HG03460 (cell line): ENCODE measurements around the gene NOXA1.
"Not testable (repeated sequence)": the region's sequence is repeated elsewhere in the genome, so short reads cannot be mapped to it uniquely, and the experiment has no call there.

Source experiments
- ATAC-seq: cut with Tn5 transposase; IDR thresholded peaks from one replicate; pipeline ENCODE4 v1.9.1; 2021; ENCODE audit not compliant: unreplicated experiment

The NOXA1 gene

GRCh38 chr9:137405677-137406081, 17.5 kb upstream of the NOXA1 start:
- no peak for ATAC-seq

- ATAC-seq = no peak
Measured at GRCh38 chr9:137406085-137406760, 17.0 kb upstream of the NOXA1 start.

DNA sequence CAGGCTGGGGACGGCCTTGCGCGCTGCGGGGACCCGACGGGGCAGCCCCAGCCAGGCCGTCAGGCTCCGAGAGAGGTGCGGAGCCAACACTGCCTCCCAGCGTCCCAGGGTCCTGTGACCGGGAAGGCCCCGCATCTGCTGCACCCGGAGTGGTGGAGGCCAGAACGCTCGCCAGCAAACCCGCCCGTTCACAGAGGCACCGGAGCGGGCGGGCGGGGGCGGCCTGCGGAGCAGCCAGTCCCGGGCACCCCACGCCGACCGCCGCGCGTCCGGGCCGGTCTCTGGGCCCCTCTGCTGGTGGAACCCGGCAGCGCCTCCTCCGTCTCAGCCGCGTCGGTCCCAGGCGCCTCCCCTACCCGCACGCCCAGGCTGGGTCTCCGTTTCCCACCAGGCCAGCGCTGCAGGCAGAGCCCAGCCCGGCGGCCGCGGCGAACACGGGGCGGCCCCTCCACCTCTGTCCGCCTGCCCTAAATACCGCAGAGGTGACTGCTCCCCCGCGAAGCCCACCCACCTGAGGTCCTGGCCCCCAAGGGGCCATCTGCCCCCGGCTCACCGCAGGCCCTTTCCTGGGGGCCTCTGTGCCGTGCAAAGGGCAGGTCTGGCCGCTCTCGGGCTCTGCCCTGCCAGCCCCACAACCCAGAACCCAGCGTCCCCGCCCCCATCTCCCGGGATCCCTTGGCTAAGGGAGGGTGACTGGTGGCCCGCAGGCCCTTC, 16.2 kb upstream of the NOXA1 start:
- ATAC-seq = no peak

GRCh38 chr9:137407590-137408300, 15.4 kb upstream of the NOXA1 start:
- no peak for ATAC-seq

DNA sequence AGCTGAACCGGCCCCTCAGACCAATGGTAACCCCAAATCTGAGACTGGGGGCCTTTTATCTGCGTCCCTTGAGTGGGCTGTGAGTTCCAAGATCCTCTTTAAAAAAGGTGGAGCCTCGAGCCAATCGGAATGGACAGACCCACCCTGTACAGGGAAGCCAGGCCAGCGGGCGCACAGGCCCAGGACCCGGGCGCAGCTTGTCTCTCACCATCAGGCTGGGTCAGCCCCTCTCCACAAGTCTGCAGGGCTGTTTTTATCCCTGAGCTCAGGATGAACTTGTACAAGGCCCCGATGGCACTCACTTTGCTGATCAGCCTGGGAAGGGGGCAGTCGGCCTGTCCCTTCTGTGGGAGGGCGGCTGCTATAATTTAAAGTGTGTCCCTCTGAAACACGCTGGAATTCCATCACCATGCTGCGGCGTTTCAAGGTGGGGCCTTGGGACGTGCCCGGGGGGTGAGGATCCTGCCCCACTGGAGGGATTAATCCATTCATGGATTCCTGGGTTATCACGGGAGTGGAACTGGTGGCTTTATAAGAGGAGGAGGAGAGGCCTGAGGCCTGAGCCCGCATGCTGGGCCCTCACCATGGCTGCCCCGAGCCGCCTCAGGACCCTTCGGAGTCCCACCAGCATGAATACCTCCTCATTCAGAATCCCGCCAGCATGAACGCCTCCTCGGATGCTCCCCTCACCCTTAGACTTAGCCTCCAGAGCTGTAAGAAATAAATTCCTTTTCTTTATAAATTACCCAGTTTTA, 14.4 kb upstream of the NOXA1 start:
- no peak for ATAC-seq

DNA sequence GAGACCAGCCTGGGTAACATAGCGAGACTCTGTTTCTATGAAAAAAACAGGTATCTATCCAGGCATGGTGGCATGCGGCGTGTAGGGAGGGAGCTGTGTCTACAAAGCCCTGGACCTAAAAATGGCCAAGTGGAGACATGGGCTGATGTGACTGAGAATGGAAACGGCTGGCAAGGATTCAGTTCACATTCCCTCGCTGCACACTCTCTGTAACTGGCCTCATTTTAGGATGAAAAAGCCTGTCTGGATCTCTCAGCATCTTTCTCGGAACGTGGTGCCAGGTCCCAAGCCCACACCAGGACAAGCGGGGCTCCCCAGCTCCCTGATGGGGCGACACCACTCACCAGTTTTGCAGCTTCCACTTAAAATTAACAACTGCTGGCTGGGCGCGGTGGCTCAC, 13.7 kb upstream of the NOXA1 start:
- no peak for ATAC-seq

DNA sequence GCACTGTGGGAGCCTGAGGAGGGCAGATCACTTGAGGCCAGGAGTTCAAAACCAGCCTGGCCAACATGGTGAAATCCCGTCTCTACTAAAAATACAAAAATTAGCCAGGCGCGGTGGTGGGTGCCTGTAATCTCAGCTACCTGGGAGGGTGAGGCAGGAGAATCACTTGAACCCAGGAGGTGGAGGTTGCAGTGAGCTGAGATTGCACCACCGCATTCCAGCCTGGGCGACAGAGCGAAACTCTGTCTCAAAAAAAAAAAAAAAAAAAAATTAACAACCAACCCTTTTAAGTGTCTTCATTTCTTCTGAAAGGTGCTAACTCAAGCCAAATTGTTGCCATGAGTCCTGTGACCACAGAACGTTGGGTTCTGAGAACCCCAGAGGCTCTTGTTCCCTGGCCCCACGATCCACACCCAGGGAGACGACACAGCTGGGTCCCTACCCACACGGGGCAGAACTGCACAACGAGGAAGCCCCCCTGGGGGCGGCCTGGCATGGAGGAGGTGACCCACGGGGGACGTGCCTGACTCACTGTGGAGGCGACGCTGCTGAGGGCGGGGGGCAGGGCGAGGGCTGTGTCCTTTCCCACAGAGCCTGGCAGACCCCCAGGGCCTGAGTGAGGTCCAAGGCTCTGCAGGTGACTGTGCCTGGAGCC, 12.8 kb upstream of the NOXA1 start:
- not testable (repeated sequence) for ATAC-seq

DNA sequence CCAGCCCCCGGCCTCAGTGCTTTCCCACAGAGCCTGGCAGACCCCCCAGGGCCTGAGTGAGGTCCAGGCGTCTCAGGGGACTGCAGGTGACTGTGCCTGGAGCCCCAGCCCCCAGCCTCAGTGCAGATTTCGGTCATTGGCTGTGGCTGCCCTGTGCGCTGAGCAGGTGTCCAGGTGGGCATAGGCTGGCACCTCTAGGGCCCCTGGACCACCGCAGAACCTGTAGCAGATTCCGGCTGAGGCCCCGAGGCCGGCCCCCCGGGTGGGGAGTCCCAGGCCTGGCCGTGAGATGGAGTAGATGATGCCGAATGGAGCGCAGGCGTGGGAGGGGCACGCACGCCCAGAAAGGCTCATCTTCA, 12.3 kb upstream of the NOXA1 start:
- ATAC-seq = no peak

GRCh38 chr9:137411260-137411644, 11.9 kb upstream of the NOXA1 start:
- ATAC-seq = no peak

DNA sequence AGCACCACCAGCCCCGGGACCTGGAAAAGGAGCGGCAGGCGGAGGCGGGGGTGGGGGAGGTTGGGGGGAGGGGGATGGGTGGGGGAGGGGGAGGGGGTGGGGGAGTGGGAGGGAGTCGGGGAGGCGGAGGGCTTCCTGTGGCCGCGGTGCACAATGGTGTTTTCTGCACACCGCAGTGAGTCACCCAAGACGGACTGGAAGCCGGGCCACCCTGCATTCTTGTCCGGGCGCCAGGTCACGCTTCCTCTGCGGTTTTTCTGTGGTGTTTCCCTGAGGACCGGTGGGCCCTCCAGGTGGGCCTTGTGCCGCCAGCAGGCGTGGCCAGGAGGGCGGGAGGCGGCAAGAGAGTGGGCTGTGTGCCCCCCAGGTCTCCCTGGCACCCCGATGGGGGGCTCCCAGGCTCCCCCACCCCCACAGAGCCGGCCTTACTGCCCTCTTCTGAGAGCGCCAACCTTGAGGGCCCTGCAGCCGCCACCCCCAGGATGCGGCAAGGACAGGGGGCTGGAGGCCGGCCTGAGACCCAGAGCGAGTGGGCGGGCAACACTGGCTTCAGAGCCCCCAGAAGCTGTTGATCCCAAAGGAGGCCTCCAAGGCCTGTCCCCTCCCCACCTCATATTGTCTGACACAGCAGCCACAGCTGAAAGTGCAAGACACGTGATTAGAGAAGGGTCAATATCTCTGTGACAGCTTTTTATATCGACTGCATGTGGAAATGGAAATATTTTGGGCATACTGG, 11.4 kb upstream of the NOXA1 start:
- no peak for ATAC-seq

DNA sequence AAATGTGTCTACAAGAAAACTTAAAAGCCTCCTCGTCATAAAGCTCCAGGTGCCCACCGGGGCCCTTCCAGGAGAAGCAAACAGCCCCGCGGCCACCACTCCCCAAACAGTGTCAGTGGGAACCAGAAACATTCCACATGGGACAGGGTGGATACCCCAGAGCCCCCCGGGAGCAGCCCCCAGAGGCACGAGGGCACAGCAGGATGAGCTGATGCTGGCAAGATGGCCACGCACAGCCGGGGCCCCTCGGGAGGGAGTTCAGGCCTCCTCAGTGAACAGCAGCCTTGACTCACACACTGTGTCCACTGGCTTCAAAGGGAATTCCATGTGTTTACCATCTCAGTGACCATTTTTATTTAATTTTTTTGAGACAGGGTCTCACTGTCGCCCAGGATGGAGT, 10.8 kb upstream of the NOXA1 start:
- no peak for ATAC-seq

DNA sequence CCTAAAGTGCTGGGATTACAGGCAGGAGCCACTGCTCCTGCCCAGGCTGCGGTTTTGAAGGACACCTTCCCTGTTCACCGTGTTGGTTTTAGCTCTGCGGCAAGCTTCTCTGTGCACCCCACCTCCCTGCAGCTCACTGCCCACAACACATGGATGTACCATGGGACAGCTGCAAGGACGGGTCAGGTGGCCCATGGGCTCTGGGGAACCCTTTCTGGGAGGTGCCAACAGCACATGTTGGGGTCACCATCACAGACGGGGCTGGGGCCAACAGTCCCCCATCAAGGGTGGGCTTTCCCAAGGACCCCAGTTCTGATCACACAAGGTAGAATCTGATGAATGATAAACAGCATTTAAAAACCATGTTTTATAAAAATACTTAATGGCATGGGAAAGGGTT, 7.7 kb upstream of the NOXA1 start:
- no peak for ATAC-seq

DNA sequence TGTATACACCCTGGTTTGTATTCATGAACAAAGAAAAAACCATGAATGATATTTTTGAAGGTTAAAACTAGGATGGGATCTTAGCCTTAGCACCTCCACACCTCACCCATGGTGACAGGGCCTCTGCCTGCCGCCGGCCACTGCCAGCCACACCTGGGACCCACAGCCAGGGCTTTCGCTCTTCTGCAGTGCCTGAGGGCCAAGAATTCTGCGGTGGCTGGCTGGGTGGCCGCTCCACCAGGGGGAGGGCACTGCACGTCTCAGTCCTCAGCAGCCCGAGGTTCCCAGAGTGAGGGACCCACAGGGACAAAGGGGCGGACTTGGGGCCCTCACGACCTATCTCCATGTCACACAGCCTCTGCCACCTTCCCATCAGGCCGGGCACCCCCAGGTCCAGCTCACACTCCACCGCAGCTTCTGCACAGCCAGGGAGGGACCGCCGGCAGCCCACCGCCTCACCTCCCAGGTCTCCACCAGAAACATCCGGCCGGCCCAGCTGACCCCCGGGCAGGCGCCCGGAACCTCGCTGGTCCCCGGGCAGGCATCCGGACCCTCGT, 7.1 kb upstream of the NOXA1 start:
- no peak for ATAC-seq

DNA sequence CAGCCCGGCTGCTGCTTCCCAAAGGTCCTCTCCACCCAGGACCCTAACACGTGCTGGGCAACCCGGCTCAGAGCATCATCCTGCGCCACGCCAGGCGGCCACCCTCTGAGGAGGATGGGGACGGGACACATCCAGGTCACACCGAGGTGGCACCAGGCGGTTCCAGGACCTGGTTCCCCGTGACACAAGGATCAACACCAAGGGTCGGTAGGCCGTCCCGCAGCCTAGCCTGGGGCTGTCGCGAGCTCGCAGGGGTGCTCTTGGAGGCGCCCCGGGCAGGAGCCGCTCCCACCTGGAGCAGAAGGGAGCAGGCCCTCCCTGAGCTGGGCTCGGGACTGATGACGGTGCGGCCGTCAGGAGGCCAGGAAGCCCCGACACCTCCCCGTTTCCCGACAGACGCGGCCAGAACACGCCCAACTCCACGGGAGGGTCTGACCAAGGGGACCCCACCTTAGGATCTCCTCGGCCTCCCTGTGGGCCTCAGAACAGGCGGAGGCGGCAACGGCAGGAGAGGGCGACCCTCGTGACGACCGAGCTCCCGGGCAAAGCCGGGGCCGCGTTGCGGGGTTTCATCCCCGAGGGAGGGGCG, 6.5 kb upstream of the NOXA1 start:
- no peak for ATAC-seq

DNA sequence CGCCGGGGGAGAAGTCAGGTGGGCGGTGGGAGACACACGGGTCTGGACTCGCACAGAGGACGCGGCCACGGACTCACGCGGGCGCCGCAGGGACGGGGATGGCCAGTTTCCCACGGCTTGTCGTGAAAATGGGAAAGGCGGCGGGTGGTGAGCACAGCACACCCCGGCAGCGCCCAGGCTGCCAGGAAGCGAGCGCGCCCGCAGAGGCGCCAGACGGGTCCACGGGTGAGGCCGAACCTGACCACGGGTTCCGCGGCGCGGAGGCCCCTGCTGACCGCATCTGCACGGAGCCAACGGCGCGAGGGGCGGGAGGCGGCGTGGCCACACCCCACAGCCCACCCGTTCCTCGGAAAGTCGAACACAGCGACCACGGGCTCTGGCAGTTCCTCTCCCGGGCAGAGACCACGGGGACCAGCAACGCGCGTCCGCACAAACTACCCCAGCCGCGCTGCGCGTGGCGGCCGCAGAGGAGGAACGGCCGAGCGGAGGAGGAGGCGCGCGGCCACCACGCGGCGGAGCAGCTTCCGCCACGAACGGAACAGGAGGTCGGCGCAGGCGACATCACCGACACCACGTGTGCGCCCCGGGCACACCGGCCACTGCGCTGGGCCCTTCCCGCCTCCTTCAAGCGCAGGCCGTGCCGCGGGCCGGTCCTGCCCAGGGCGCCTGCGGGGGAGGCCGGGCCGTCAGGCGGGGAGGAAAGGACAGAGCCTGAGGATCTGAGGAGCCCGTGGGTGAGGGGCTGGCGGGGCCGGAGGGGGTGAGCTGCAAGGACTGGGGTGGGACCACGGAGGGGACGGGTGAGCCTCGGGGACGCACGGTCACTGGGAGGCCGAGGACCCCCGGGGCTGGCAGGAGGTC, 5.8 kb upstream of the NOXA1 start:
- no peak for ATAC-seq

DNA sequence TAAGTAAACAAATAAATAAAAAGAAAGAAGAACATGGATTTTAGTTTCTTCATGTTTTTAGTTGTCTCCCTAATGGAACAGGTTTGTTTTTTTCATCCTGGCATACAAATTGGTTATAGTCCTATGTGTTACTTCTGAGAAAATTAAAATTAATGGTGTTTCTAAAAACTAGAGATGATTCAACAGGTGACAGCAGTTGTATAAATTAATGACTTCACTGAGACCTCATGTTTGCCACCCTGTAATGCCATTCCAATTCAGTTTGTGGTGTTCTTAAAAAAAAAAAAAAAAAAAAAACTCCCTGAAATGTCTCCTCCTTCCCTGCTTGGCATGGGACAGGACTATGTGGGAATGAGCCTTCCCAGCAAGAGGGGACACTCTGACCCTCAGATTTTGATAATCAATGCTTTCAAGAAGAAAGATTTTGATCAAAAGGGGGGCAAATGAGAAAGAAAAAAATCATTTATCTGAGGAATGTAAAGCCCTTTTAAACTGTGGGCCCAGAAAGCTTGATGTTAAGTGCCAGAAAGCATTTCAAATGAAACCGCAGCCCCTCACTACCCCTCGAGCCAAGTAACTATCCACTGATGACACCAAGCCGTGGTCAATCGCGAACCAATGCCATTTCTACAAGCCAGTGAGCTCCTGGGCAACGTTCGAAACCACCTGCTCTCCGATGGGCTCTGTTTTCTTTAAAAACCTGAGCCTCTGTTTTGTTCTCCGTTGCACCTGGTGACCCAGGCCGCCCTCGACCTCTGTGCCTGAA, 1.2 kb upstream of the NOXA1 start:
- ATAC-seq = no peak

DNA sequence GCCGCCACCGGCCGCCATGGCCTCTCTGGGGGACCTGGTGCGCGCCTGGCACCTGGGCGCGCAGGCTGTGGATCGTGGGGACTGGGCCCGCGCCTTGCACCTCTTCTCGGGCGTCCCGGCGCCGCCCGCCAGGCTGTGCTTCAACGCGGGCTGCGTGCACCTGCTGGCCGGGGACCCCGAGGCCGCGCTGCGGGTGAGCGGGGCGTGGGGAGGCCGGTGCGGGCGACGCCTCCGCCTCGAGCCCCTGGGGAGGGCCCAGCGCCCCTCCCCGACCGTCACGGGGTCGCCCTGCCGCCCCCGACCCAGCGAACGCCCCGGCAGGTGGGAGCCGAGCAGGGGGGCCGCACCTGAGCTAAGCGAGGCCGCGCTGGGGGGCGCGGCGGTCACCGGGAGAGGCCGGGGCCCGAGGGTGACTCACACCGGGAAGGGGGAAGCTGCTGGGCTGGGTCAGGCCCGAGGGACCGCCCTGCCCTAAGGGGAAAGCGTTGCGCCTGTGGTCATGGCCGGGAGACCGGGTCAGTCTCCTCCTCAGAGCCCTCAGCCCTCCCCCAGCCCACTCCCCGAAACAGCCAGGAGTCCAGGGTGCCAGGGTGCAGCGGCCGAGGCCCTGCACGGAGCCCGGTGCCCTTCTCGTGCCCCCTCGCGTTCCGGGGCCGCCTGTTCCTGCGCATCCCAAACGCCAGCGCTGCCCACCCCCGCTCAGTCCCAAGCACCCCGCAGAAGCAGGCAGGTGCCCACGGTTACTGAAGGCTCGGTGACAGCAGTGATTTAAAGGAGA, 510 bp downstream of the NOXA1 start:
- peak; percentile 46 for ATAC-seq
